ENCODE results near the gene BMERB1. TPM values are rescaled to one million over a fixed set of nuclear protein-coding genes. Genes with fewer than 3 reads are reported as not detected.
A peak's percentile ranks its signal among the peaks of the same experiment; 100 is the strongest.

Gene BMERB1
- total and polyA plus RNA-seq, 9 of the 15 experiments (the other 6 are each of a cell fraction or from before 2014, with no cell fraction given): 0.29 to 2.9 (median 0.94) TPM

GRCh38 chr16:15574614-15574948, 140.2 kb downstream of the BMERB1 start:
- in situ Hi-C loops (cut with MboI): no loop called here
- DNase-seq (ENCODE audit: extremely low read depth in 1 of 4, low spot score in 3 of 4) (no peak), ATAC-seq (no peak), FAIRE-seq (no peak)
- Histone ChIP-seq H2AFZ (ENCODE audit: low read depth, low read length) (peak overlapping the region; percentile 97), H3K9ac (ENCODE audit: insufficient read depth in 1 of 2, low read depth in 2 of 2, low read length in 2 of 2) (peak overlapping the region in 1 of 2 experiments; percentile 69; a peak in 2 of 4 replicates), H3K79me2 (ENCODE audit: control insufficient read depth, insufficient read depth, low read length) (peaks cover 23% of the 10 kb centered on the region; the same call in 2 of the 3 replicates), H3K4me2 (ENCODE audit: insufficient read depth, low read length) (peak overlapping the region; percentile 81; the same call in 1 of the 2 replicates), H3K36me3 (ENCODE audit: control insufficient read depth, insufficient read depth, low read length) (peaks cover 8% of the 10 kb centered on the region; the same call in 2 of the 3 replicates), H3K4me1 (replicated peaks in 1 of 2; ENCODE audit: control insufficient read depth in 2 of 2, insufficient read depth in 2 of 2, low read length in 2 of 2) (peaks cover 26 to 52% of the 10 kb centered on the region in 2 experiments), H3K9me3 (replicated peaks; ENCODE audit: control insufficient read depth, insufficient read depth, low read depth, low read length) (peaks cover 5% of the 10 kb centered on the region), H3K27ac (ENCODE audit: extremely low read depth, low read depth, low read length) (peak overlapping the region; percentile 91), H3K9me1 (ENCODE audit: control insufficient read depth, insufficient read depth, low read length) (no peaks in the 10 kb centered on the region), H4K20me1 (replicated peaks; ENCODE audit: control insufficient read depth, insufficient read depth, low read length) (no peaks in the 10 kb centered on the region), H3K4me3 (no peak overlapping the region), H3K27me3 (ENCODE audit: control insufficient read depth in 2 of 2, insufficient read depth in 2 of 2, low read length in 2 of 2) (no peaks in the 10 kb centered on the region; a peak in 1 of 5 replicates)
- 79% methylated on average over 10 of the region's 10 CpGs for WGBS (ENCODE audit: insufficient coverage, low coverage, missing lambda C conversion rate)
- POLR2A ChIA-PET: interaction anchor here (0.6 to 1.2 kb wide), 3 partner anchors 16 to 186 kb away, joined by 3 to 6 read pairs (median 4); no protein-coding TSS in a partner anchor
- intact Hi-C loops (cut with micrococcal nuclease): loop anchor here (10.0 kb wide), 1 partner anchor 70 kb away; the partner anchor contains the start of gene MARF1
- BruUV-seq (replicated peaks): no TSS peak
- CTCF ChIA-PET (ENCODE audit: low intra/inter-chr PET ratio): no interaction called here
- no peak for TF ChIP-seq NR3C1 (CRISPR knock-in tag; IDR thresholded peaks at IDR 0.05)
- TF ChIP-seq KAT7 (CRISPR knock-in tag; IDR thresholded peaks at IDR 0.05; ENCODE audit: borderline replicate concordance): no peak
- TF ChIP-seq KLF6 (CRISPR knock-in tag; IDR thresholded peaks at IDR 0.05; ENCODE audit: borderline replicate concordance): no peak
- no peak for TF ChIP-seq ZNF444 (CRISPR knock-in tag; IDR thresholded peaks at IDR 0.05)
- no peak for TF ChIP-seq ZHX1 (conservative IDR thresholded peaks at IDR 0.05; ENCODE audit: low read length)
- no peak for TF ChIP-seq STAG1 (CRISPR knock-in tag; IDR thresholded peaks at IDR 0.05; ENCODE audit: borderline replicate concordance)
- TF ChIP-seq BCOR (IDR thresholded peaks at IDR 0.05): no peak
- no peak for TF ChIP-seq OTX1 (CRISPR knock-in tag; IDR thresholded peaks at IDR 0.05)
- TF ChIP-seq ZNF584 (CRISPR knock-in tag; IDR thresholded peaks at IDR 0.05; ENCODE audit: low read depth): no peak
- TF ChIP-seq SMAD2 (IDR thresholded peaks at IDR 0.05; ENCODE audit: low read depth, low read length): no peak
- TF ChIP-seq ELF4 (CRISPR knock-in tag; IDR thresholded peaks at IDR 0.05): 0 out of 2 replicates have a peak, but pooled peaks have one; percentile 48
- TF ChIP-seq, protein P1, sequence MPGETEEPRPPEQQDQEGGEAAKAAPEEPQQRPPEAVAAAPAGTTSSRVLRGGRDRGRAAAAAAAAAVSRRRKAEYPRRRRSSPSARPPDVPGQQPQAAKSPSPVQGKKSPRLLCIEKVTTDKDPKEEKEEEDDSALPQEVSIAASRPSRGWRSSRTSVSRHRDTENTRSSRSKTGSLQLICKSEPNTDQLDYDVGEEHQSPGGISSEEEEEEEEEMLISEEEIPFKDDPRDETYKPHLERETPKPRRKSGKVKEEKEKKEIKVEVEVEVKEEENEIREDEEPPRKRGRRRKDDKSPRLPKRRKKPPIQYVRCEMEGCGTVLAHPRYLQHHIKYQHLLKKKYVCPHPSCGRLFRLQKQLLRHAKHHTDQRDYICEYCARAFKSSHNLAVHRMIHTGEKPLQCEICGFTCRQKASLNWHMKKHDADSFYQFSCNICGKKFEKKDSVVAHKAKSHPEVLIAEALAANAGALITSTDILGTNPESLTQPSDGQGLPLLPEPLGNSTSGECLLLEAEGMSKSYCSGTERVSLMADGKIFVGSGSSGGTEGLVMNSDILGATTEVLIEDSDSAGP (CRISPR knock-in tag; IDR thresholded peaks at IDR 0.05): no peak
- no peak for TF ChIP-seq KAT8 (IDR thresholded peaks at IDR 0.05; ENCODE audit: low read depth)
- TF ChIP-seq, protein P2, sequence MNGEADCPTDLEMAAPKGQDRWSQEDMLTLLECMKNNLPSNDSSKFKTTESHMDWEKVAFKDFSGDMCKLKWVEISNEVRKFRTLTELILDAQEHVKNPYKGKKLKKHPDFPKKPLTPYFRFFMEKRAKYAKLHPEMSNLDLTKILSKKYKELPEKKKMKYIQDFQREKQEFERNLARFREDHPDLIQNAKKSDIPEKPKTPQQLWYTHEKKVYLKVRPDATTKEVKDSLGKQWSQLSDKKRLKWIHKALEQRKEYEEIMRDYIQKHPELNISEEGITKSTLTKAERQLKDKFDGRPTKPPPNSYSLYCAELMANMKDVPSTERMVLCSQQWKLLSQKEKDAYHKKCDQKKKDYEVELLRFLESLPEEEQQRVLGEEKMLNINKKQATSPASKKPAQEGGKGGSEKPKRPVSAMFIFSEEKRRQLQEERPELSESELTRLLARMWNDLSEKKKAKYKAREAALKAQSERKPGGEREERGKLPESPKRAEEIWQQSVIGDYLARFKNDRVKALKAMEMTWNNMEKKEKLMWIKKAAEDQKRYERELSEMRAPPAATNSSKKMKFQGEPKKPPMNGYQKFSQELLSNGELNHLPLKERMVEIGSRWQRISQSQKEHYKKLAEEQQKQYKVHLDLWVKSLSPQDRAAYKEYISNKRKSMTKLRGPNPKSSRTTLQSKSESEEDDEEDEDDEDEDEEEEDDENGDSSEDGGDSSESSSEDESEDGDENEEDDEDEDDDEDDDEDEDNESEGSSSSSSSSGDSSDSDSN (IDR thresholded peaks at IDR 0.05; ENCODE audit: borderline replicate concordance in 1 of 2, low read depth in 2 of 2, low read length in 2 of 2): no peak

Data from K562 (cell line).